EL (cell line): Measurements from ENCODE around the gene YES1.
"Not testable (repeated sequence)": the region's sequence is repeated elsewhere in the genome, so short reads cannot be mapped to it uniquely, and the experiment has no call there.

Experiments
- DNase-seq: peaks from one replicate; pipeline ENCODE4 v3.0.0-alpha.2; 2016

Gene YES1

DNA sequence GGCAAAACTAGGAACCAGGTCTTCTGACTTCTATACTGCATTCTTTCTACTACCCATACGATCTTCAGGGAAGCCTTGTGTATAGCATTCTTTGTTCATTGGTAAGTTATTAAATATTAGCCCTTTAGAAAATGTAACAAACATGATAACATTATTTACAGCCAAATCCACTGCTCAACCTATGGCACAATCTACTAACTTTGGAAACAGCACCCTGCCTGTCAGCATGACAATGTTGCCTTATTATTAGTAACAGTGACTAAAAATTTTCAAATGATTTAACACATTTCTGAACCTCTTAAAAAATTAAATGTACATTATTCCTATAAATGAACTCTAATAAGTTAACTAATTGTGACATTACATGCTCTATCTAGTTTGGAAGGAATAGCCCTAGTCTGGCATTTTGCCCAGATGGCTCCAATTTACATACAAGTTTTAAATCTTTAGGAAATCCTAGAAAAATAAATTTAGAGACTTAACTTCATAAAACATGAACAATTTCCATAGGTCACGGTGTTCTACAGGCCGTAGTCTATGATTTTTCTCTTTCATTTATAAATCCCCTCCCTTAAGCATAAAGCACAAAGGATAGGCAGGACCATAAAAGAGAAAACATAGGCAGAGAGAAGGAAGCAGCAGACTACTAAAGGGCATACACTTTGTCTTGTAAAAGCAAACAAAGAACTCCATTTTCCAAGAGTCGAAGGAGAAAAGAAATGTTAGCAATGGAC is 33.7 kb downstream of the YES1 start:
- no peak for DNase-seq

DNA sequence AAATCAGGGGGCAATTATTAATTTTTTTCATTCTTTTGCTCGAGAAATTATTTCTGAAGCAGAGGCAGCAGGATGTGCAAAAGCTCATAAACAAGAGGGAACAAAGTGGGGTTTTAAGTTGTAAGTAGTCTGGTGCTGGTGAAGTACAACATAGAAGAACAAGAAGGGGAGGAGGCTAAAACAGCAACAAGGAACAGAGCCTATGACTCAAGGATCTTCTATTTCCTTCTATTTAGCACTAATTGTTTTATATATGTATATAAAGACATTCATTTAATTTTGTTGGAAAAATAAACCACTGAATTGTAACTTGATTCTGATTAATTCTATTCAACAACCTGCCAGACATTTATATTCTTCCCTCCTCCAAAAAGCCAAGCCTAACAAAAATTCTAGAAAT is 35.0 kb downstream of the YES1 start:
- DNase-seq = no peak

DNA sequence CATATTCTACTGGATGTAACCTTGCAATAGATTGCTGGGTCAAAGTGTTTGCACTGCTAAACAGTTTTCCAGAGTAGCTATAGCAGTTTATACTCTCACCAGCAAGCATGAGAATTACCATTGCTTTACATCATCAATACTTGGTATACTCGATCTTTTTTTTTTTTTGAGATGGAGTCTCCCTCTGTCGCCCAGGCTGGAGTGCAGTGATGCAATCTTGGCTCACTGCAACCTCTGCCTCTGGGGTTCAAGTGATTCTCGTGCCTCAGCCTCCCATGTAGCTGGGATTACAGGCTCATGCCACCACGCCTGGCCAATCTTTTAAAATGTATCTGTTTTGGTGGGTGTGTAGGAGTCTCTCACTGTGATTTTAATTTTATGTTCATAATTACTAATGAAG is 36.0 kb downstream of the YES1 start:
- not testable (repeated sequence) for DNase-seq

DNA sequence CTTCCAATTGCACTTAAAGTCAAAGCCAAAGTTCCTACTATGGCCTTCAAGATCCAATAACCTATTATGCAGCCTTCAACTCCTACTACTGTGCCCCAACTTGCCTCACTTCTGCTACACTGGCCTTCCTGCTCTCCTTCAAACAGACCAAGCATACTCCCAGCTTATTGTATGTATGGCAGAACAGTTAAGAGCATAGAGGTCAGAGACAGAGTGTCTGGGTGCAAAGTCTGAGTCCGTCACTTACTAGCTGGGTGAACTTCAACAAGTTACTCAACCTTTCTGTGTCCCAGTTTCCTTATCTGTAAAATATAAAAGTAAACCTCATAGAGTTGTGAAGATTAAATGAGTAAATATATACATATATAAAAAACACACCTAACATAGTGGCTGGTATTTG is 37.2 kb downstream of the YES1 start:
- DNase-seq = no peak

DNA sequence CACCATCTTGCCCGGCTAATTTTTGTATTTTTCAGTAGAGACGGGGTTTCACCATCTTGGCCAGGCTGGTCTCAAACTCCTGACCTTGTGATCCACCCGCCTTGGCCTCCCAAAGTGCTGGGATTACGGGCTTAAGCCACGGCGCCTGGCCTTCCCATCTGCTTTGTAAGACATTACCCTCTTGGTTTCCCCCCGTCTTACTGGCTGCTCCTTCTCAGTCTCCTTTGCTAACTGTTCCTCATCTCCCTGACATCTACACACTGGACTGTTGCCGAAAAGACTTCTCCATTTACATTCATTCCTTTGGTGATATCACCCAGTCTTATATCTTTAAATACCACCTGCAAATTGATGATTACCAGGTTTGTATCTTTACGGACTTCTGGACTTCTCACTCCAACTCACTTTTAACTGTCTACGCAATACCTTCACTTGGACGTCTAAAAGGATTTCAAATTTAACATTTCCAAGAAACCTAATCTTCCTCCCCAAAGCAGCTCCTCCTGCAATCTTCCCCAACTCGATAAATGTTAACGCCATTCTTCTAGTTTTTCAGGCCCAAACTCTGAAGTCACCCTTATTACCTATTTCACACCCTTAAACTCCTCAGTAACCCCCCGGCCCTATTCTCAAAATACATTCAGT is 37.9 kb downstream of the YES1 start:
- DNase-seq = no peak

DNA sequence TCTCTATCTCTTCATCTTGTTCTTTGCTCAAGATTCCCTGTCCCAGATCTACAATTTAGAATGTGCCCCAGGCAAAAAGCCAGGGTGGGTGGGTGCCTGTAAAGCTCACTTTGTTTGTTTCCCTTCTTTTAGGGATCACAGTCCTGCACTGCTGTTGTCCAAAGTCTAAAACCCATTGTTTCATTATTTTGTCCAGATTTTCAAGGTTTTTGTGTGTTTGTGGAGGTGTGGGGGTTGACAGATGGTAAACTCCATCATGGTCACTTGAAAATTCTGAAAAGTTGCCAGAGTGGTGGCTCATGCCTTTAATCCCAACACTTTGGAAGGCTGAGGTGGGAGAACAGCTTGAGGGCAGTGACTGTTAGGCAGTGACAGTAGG is 41.5 kb downstream of the YES1 start:
- DNase-seq = peak; percentile 46

DNA sequence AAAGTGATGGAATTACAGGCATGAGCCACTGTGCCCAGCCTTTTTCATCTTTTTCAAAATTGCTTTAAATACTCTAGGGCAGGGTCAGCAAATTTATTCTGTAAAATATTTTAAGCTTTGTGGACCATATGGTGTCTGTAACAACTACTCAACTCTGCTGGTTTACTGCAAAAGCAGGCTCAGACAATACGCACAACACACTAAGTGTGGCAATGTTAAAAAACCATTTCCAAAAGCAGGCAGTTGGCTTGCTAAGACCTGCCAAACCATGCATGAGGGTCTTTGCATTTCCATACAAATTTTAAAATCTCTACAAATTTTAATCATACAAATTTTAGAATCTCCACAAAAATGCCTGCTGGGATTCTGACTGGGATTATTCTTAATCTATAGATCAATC is 44.1 kb downstream of the YES1 start:
- no peak for DNase-seq

DNA sequence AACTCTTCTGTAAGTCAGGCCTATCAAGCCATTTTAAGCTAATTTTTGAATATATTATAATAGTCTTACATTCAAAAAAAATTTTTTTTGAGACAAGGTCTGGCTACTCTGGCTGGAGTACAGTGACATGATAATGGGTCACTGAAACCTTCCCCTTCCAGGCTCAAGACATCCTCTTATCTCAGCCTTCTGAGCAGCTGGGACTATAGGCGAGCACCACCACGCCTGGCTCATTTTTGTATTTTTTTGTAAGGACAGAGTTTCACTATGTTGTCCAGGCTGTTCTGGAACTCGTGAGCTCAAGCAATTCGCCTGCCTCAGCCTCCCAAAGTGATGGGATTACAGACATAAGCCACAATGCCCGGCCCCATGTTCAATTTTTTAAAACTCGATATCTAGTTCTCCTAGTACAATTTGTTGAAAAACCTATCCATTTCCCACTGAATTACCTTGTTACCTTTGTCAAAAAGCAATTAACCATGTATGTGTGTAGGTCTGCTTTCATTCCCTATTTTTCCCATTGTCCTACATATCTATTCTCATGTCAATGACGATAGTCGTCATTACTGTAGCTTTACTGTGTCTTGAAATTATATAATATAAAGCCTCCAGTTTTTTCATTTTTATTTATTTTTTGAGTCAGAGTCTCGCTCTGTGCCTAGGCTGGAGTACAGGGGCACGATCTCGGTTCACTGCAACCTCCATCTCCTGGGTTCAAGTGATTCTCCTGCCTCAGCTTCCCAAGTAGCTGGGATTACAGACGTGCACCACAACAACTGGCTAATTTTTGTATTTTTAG is 44.8 kb downstream of the YES1 start:
- DNase-seq = no peak

DNA sequence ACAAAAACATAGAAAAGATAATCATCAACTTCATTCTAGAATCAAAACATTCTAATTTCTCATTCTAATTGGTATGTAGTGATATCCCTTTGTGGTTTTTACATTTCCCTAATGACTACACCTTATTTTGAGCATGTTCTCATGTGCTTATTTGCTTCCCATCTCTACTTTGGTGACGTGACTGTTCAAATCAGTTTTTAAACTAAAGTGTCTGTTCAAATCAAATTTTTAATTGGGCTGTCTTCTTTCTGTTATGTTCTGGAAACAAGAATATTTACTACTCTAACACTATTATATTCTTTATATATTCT is 45.5 kb downstream of the YES1 start:
- no peak for DNase-seq

DNA sequence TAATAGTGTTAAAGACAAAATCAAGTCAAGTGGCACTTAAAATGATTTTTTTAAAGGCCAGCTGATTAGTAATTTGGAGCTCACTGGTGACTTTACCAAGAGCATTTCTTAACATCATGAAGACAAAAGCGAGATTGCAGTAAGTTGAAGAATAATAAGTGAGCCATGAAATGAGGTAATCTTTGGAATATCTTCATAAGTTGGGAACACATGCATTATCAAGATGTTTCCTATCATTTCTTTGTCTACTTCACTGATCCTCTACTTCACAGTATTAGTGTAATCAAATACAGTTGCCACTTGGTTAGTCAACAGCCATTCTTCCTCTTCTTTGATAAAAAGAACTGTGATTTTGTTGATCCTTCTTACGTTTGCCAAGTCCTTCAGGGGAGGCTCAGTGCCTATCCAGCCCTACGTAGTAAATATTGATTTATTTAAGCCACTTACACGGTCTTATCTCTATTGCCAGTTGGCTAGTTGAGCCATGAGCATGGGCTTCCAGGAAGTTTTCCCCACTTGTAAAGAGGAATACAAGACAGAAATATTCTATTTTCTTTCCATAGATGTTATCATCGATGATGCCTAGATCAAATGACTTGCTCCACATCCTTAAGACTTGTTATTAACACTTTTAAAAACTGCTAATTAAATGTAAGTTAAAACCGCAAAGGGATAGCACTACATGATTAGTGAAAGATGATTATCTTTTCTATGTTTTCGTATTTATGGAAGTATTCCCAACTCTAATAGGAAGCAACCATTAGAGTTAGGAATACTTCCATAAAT is 46.1 kb downstream of the YES1 start:
- no peak for DNase-seq

DNA sequence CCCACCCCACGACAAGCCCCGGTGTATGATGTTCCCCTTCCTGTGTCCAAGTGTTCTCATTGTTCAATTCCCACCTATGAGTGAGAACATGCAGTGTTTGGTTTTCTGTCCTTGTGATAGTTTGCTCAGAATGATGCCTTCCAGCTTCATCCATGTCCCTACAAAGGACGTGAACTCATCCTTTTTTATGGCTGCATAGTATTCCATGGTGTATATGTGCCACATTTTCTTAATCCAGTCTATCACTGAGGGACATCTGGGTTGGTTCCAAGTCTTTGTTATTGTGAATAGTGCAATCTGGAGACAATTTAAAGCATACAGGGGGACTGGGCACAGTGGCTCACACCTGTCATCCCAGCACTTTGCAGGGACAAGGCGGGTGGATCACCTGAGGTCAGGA is 52.2 kb downstream of the YES1 start:
- not testable (repeated sequence) for DNase-seq

DNA sequence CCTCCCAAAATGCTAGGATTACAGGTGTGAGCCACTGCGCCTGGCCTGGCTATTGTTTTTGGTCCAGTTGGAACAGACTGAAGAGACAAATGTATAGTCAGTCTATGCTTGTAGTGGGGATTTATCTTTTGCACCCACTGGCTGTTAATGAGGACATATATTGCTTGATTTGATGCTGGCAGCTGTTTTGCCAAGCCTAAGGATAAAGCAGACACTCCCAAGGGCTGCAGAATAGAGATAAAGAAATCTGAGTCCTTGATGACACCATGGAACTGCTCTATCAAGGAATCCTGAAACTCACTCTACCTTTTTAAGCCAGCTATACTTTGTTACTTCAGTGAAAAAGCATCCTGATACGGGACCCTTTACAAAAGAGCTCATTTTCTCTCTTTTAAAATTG is 56.5 kb downstream of the YES1 start:
- no peak for DNase-seq

DNA sequence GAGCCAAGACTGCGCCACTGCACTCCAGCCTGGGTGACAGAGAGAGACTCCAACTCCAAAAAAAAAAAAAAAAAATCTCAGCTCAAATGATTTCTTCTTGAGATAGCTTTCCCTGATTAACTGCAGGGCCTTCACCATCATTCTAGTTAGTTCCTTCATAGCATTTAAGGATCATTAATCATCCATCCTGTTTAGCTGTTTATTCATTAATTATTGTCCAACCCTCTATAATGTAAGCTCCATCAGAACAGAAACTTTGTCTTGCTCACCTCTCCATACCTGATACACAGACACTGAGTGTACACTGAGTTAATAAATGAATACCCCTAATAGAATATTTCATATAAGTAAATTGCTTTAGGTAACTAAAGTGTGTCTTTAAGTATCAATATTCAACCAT is 57.4 kb downstream of the YES1 start:
- DNase-seq = no peak

DNA sequence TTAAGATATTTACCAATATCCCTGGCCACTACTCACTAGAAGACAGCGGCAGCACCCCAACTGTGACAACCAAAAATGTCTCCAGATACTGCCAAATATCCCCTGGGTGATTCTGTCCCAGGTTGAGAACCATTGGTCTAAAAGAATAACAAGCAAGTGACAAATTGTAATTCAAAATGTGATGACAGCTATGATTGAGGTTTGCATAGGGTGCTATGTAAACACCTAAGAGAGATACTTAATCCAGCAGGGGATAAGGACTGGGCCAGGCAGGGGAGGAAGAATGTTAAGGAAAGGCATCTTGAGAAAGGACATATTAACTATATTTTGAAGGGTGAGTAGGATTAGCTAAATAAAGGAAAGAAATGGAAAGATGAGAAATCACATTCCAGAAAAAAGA is 61.6 kb downstream of the YES1 start:
- DNase-seq = no peak

DNA sequence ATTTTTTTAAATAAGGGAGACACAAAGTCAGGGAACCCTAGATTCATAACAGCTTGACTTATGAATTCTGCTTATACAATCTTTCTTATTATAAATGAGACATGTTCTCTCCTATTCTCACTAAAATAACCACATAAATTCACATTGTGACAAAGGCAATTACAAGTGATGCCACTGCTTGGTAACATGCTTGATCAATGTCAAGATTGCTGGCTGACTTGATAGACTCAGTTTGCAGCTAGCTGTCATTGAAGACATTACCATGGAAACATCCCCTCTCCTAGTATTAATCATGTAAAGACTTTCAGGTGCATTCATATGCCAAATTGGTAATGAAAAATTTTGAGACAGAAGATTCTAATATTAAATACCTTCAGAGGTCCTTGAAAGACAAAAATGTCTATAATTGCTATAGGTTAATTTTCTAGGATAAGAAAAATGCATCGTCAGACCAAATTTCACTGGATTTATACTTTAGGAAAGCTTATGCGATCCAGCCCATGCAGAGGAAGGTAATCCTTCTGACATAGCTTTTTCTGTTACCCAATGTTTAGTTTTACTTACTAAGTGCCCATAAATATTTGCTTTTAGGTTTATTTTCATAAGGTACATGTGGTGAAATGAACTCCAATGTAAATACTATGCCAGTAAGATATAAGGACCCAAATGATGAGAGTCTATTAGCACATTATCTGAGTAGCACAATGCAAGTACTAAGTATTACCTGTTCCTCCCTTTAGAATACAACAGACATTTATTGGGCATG is 67.0 kb downstream of the YES1 start:
- no peak for DNase-seq

DNA sequence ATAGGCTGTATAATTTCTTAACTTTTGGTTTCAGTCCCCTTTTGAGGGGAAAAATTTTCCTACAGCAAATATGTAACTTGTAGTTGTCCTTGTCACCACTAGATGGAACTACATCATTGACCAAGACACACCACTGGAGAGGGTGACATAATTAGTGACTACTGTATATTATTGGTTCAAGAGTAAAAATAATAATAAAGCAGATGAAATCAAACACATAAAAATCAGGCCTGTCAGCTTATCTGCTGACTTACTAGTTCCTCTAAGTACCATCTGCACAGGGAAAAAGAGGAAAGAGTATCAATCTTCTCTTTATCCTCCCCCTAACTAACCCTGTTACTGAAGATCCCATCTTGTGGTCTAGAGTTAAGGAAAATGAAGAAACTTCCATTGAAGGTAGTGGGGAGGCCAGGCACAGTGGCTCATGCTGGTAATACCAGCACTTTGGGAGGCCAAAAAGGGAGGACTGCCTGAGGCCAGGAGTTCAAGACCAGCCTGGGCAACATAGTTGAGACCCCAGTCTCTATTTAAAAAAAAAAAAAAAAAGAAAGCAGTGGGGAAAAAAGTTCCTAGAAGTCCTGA is 70.0 kb downstream of the YES1 start:
- peak; percentile 34 for DNase-seq

DNA sequence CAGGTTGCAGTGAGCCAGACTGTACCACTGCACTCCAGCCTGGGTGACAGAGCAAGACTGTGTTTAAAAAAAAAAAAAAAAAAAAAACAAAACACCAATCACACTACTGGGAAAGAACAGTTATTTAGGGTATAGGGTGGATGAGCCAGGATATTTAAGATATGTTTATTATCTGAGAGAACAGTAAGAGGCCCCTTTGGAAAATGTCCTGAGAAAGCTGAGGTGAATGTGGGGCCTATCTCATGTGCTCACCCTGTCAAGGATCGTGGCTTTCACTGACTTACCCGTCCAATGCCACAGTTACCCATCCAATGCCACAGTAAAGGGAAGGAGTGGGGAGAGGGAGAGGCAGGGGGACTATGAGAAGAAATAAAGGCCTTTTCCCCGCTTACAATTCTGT is 79.7 kb downstream of the YES1 start:
- no peak for DNase-seq

DNA sequence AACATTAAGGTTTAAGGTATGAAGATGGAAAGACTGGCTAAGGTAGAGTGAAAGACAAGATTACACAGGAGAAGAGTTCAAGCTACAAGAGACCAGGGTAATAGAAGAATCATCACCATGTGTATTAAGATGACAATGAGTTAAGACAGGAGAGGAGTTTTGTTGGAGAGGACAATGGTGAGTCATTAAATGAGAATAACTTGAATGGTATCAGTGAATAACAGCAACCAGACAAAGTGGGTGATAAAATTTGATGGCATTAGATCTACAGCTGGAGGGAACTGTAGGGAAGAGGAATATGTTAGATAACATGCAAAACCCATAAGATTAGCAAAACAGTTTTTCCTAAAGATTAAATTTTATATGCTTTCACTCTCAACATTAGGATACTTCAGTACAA is 80.9 kb downstream of the YES1 start:
- no peak for DNase-seq

DNA sequence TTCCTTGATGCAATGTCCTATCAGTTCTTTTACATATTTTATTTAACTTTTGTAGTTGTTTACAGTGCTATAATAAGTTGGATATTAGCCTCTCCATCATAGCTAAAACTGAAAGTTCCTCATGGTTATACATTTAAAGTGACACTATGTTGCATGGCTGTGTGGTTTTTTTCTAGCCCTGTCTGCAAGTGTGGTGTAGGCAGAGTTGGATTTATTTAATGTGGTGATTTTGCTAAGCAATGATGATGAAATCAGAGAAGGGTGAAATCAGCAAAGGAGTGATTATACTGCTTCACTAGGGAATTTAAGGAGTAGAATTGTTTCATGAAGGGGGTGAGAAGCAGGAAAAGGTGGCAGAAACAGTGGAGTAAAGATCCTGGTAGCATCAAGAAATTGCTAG is 81.3 kb downstream of the YES1 start:
- no peak for DNase-seq

DNA sequence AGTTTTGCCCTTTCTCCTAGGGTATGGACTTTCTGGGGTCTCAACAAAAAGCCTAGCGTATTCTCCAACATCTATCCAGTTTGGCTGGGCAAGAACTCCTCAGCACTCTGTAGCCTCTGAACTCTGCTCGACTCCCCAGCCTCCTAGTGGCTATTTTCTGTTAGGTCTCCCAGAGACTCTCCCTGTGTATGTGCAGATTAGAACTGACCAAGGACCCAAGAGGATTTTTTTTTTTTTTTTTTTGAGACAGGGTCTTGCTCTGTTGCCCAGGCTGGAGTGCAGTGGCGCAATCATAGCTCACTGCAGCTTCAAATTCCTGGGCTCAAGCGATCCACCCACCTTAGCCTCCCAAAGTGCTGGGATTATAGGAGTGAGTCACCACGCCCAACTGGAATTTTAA is 81.9 kb downstream of the YES1 start:
- DNase-seq = not testable (repeated sequence)

DNA sequence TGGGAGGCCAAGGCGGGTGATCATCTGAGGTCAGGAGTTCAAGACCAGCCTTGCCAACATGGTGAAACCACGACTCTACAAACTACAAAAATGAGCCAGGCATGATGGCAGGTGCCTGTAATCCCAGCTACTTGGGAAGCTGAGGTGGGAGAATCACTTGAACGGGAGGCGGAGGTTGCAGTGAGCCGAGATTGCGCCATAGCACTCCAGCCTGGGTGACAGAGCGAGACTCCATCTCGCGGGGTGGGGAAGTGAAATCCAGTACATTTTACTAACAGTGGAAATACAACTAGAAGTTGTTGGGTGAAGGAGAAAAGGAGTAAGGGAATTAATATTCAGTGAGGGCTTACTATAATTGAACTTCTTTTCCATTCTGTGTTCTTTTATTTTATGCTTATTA is 86.4 kb downstream of the YES1 start:
- DNase-seq = no peak

DNA sequence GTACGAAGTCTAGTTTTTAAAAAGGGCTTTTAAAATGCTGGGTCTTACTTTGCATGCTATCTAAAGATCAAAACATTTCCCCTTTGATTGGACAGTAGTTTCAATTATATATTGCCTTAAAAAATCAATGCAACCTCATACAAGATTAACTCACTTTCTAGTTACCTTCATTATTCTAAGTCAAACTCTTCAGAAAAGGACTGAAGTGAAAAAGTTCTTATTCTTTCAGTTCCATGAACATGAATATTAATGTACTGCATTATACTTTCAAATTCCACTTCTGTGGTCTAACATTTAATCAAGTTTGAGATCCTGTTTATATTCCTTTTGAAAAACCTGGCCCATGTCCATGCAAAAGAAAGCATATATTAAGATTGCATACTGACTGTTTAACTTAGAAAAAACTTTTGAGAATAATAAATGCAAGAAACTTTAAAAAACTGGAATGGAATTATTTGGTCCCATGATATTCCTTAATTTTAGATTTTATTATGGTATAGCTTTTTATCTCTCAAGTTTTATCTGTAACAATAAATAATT is 88.4 kb downstream of the YES1 start:
- no peak for DNase-seq
